OCI-M1 (cell line): ENCODE data around the gene SLC47A1.
"Not testable (repeated sequence)": the region's sequence is repeated elsewhere in the genome, so short reads cannot be mapped to it uniquely, and the experiment has no call there.

ENCODE experiments used
- DNase-seq: peaks from one replicate; lab custom pipeline; 2025; lab: John Stamatoyannopoulos, UW

SLC47A1 gene

DNA sequence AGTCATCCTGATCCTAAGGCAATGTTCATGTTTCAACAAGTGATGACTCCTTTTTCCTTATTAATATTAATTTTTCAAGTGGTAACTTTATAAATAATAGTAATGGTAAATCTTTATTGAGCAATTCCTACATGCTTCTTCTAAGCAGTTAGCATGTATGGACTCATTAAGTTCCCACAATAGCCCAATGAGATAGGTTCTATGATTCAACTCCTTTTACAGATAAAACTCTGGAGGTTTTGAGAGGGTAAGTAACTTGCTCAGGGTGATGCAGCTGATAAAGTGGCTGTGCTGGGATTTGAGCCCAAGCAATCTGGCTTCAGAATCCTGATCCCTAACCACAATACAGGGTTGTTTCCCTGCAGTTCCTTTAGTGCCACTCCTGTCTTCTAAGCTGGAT lies 25.3 kb downstream of the SLC47A1 start:
- no peak for DNase-seq

GRCh38 chr17:19561697-19562318 lies 28.2 kb downstream of the SLC47A1 start:
- DNase-seq = no peak

GRCh38 chr17:19565817-19566575 lies 32.3 kb downstream of the SLC47A1 start:
- no peak for DNase-seq

DNA sequence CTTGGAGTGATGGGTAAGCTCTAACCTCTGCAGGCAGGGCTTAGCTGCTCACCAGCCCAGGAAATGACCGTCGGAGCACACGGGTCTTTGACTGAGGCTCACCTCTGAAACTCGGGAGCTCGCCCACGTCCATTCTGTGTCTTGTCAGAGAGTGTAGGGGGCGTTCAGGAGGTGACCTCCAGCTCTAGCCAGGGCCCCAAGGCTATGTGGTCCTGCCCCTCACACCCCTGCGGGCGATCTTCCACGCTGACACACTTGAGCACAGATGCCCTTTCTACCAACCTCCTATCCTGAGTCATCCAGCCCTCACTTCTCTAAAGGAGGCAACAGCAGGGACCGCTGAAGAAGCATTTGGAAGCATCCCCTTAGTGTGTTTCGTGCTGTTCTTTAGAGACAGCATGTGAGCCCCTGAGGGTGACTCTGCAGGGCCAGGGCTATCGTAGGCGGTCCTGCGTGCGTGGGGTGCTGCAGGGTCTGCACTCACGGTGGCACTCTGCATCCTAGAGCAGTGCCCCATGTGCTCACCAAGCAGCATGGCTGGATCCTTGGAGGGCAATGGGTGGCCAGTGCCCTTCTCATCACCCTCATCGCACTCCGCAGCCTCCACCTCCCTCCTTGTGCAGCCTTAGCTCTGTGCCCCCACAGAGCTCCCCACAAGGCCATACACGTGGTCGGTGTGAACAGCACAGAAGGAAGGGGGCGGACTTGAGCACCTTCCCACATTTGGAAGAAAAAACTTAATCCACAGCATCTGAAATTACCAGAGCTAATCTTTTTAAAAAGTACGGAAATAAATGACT lies 33.8 kb downstream of the SLC47A1 start:
- no peak for DNase-seq

GRCh38 chr17:19568016-19568350 lies 34.3 kb downstream of the SLC47A1 start:
- no peak for DNase-seq

- no peak for DNase-seq
Observed at GRCh38 chr17:19569785-19570543, 36.3 kb downstream of the SLC47A1 start.

GRCh38 chr17:19570544-19571062 lies 36.9 kb downstream of the SLC47A1 start:
- DNase-seq = peak; percentile 12

- DNase-seq = no peak
Observed at GRCh38 chr17:19573075-19573474, 39.4 kb downstream of the SLC47A1 start.

- no peak for DNase-seq
Observed at GRCh38 chr17:19574956-19575355, 41.3 kb downstream of the SLC47A1 start.

- no peak for DNase-seq
Observed at GRCh38 chr17:19578545-19578944, 44.9 kb downstream of the SLC47A1 start.

DNA sequence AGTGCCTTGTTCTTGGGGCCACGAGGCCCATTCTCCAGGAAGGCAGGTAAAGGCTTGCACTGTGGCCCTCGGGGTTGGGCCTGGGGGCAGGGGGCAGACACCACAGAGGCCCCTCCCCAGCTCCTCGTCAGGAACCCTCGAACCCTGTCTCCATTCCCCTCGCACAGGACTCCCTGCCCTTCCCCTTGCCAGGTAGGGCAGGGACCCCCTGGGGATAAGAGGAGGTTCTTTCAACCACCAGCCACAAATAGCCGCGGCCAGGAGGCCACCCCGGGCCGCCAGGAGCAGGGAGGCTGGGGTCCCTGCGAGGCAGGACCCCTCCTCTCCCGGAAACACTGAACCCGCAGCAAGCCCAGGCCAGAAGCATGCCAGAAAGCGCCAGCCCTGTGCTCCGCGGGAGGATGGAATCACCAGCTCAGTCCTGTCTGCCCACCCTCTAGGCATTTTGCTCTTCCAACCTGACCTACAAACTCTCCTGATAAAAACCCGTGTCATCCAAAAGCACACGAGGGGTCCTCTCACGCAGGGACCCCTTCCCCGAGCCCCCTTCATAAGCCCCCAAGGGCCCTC lies 45.6 kb downstream of the SLC47A1 start:
- DNase-seq = no peak

- DNase-seq = no peak
Observed at GRCh38 chr17:19579867-19580565, 46.4 kb downstream of the SLC47A1 start.

GRCh38 chr17:19580566-19580920 lies 46.9 kb downstream of the SLC47A1 start:
- DNase-seq = not testable (repeated sequence)

DNA sequence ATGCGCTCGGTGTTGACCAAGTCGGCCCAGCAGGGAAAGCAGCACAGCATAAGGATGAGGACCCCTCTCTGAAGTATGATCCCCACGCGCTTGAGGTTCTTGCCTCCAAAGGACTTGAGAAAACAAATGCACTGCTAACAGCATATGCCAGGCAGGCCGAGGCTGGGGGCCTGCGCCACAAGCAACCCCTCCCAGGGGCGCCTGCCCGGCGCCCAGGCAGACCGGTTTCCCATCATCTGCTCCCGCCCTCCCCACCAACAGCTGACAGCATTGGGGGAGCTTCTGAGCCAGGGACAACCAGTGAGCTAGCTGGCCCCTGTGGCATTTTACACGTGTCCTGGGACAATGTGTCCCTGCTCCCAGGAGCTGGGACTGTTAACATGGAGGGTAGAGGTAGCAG lies 48.5 kb downstream of the SLC47A1 start:
- DNase-seq = not testable (repeated sequence)

DNA sequence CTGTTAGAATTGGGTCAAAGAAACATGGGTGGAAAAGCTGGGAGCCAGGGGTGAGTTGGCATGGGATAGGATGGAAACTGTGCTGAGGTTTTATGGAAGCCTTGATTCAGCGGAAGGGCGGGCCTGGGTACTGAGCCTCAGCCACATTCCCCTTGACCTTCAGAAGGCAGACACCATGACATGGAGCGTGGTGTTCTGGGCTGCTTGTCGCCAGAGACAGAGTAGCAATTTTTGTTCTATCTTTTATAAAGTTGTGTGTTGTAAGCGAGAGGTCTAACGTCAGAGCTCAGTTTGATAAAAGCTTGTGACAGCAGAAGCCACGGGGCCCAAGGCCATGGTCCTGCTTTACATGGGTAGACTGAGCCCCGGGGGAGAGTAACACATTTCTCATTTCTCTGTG lies 50.2 kb downstream of the SLC47A1 start:
- DNase-seq = no peak

- no peak for DNase-seq
Observed at GRCh38 chr17:19590451-19590850, 56.8 kb downstream of the SLC47A1 start.

- no peak for DNase-seq
Observed at GRCh38 chr17:19590912-19591551, 57.4 kb downstream of the SLC47A1 start.

DNA sequence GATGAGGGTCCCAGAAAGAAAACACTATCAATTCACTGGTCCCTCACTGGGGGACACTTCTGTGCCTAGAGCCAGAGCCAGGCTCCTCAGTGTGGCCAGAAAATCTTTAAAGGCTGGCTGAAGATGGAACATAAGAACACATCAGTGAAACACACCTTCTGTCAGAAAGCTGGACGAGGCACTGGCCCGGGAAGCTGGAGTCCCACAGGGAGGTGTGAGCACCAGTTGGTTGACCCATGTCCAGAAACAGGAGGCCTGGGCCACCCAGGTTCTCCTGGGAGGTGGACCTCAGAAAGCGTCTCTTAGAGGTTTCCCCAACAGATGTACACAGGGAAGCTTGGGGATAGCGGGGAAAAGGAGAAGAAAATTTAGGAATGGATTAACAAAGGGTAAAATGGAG lies 58.7 kb downstream of the SLC47A1 start:
- DNase-seq = no peak

GRCh38 chr17:19596869-19597268 lies 63.2 kb downstream of the SLC47A1 start:
- DNase-seq = no peak

- DNase-seq = no peak
Observed at GRCh38 chr17:19610311-19610710, 76.7 kb downstream of the SLC47A1 start.

DNA sequence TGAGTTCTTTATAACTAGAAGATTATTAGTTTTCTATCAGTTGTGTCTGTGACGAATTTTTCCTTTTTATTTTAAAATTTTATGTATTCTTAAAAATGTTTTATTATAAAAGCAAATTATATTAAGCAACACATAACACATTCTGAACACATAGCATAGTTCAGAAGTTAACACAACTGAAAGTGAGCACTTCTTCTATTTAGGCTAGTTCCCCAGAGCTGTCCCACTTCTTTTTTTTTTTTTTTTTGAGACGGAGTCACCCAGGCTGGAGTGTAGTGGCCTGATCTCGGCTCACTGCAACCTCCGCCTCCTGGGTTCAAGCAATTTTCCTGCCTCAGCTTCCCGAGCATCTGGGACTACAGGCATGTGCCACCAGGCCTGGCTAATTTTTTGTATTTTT lies 77.2 kb downstream of the SLC47A1 start:
- no peak for DNase-seq
